ENCODE measurements around the gene ROBO1. TPM values are rescaled to one million over a fixed set of nuclear protein-coding genes. Genes with fewer than 3 reads are reported as not detected.

ROBO1 gene
- total RNA-seq, 1 donor from 2014 or later = 19.4 TPM

DNA sequence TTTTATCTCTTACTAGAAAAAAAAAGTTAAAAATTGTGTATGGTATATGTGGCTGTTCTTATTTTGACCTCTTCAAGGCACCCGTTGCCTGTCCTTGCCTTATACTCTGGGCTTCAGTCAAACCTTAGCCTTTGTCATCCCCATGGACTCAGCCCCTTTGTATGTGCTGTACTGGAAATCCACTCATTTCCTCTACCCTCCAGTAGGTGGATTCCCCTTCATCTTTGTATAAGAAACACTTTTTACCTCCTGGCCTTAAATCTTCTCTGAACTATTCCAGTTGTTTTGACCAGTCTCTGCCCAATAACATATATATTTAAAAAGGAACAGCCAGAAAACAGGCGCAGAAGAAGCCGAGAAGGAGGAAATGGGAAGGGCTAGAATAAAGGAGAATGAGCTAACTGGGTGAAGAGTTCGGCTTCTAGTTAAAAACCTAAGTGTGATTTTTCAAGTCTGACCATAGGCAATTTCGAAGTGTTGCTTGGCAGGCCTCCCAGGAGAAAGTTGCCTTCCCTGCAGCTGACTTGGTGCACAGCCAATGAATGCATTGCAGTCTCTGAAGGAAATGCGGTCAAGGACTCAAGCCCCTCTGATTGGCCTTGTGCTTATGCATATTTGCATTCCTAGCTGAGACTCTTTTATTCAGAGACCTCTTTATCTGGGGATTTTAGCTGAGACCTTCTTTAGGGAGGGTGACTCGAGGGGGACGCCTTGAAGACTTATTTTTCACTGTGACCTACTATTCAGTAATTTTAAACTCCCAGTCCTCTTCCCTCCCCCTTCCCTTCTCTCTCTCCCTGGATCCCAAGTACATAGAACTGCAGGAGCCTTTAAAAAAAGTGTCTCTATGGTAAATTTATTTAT, 277.4 kb downstream of the ROBO1 start:
- DNase-seq (ENCODE audit: low read depth) = no peak
- no peak overlapping the region for H3K4me3 ChIP-seq (ENCODE audit: low read depth, low read length)
- peak; percentile 28 for TF ChIP-seq CTCF (conservative IDR thresholded peaks at IDR 0.05; ENCODE audit: low read depth, low read length)

- no peak overlapping the region for H3K4me3 ChIP-seq (ENCODE audit: low read depth, low read length)
- no peak for DNase-seq (ENCODE audit: low read depth)
- TF ChIP-seq CTCF (conservative IDR thresholded peaks at IDR 0.05; ENCODE audit: low read depth, low read length) = no peak
Measured at GRCh38 chr3:79488407-79488806, 279.4 kb downstream of the ROBO1 start.

DNA sequence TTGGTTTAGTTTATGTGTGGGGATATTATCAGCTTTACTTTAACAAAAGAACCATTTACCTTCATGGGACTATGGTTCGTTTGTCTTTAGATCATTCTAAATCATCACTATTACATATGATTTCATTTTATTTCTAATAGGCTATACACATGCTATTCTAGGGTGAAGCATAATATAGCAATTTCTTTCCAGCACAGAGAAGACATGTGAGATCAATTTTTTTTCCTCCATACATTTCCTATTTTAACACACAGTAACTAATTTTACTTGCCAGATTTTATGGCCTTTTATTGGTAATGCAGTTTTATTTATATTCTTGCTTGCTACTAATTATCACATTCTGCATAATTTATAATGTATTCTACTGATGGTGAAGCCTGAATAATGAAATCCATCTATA, 287.1 kb downstream of the ROBO1 start:
- H3K4me3 ChIP-seq (ENCODE audit: low read depth, low read length) = no peak overlapping the region
- TF ChIP-seq CTCF (conservative IDR thresholded peaks at IDR 0.05; ENCODE audit: low read depth, low read length) = no peak
- no peak for DNase-seq (ENCODE audit: low read depth)

- no peak overlapping the region for H3K4me3 ChIP-seq (ENCODE audit: low read depth, low read length)
- TF ChIP-seq CTCF (conservative IDR thresholded peaks at IDR 0.05; ENCODE audit: low read depth, low read length) = no peak
- DNase-seq (ENCODE audit: low read depth) = no peak
Measured at GRCh38 chr3:79478620-79479019, 289.2 kb downstream of the ROBO1 start.

- DNase-seq (ENCODE audit: low read depth) = no peak
- H3K4me3 ChIP-seq (ENCODE audit: low read depth, low read length) = no peak overlapping the region
- no peak for TF ChIP-seq CTCF (conservative IDR thresholded peaks at IDR 0.05; ENCODE audit: low read depth, low read length)
Measured at GRCh38 chr3:79477242-79477641, 290.6 kb downstream of the ROBO1 start.

- no peak for TF ChIP-seq CTCF (conservative IDR thresholded peaks at IDR 0.05; ENCODE audit: low read depth, low read length)
- DNase-seq (ENCODE audit: low read depth) = no peak
- H3K4me3 ChIP-seq (ENCODE audit: low read depth, low read length) = no peak overlapping the region
Measured at GRCh38 chr3:79473993-79474392, 293.8 kb downstream of the ROBO1 start.

- no peak for DNase-seq (ENCODE audit: low read depth)
- no peak for TF ChIP-seq CTCF (conservative IDR thresholded peaks at IDR 0.05; ENCODE audit: low read depth, low read length)
- H3K4me3 ChIP-seq (ENCODE audit: low read depth, low read length) = no peak overlapping the region
Measured at GRCh38 chr3:79467721-79468120, 300.1 kb downstream of the ROBO1 start.

Data from epithelial cell of proximal tubule (primary cell).